IPS-NIHi7 (cell line): ENCODE measurements around the gene WDR41.
"Not testable (repeated sequence)": the region's sequence is repeated elsewhere in the genome, so short reads cannot be mapped to it uniquely, and the experiment has no call there.

Source experiments
- DNase-seq: peaks from one replicate; pipeline ENCODE4 v3.0.0; 2012; ENCODE audit warnings: mixed read lengths; ENCODE audit errors: extremely low spot score

Gene WDR41, protein sequence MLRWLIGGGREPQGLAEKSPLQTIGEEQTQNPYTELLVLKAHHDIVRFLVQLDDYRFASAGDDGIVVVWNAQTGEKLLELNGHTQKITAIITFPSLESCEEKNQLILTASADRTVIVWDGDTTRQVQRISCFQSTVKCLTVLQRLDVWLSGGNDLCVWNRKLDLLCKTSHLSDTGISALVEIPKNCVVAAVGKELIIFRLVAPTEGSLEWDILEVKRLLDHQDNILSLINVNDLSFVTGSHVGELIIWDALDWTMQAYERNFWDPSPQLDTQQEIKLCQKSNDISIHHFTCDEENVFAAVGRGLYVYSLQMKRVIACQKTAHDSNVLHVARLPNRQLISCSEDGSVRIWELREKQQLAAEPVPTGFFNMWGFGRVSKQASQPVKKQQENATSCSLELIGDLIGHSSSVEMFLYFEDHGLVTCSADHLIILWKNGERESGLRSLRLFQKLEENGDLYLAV

DNA sequence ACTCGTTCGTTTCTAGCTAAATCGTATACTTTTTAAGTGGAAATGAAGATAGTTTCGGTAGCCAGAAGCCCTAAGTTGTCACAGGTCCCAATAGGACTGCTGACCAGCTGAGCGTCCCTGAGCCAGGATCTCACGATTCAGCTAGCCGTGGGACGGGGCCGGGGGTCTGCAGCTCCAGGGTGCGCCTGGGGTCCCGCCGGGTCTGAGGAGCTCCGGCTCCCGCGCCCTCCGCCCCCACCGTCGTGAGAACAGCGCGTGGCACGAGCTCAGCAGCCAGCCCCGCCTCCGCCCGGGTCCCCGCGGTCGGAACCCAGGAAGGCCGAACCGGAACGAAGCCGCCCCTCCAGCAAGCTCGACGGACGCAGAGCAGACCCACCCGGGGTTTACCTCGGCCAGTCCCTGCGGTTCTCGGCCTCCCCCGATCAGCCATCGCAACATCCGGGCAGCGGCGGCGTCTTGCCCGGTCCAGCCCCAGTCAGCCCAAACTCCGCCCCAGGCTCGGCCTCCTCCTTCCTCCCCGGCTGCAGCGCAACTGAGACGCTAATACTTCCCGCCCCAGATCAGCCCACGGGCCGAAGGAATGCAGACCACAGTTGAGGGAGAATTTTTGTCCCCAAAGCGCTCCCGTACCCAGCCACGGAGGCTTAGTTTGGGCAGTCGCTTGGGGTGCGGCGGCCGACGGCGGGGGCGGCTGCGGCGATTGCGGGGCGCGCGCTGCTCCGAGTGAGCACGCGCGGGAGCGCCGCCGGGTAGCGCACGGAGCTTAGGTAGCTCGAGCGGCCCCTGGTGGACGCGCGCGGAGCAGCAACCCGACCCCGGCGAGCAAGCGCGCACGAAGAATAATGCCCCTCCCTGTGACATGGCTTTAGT is at the start of gene WDR41:
Gene WDR41, minus strand, starts transcription at position 534 of the 870 bp plus-strand sequence. Its CDS starts 96 bp downstream, at position 438.
- DNase-seq, result peak; percentile 94

DNA sequence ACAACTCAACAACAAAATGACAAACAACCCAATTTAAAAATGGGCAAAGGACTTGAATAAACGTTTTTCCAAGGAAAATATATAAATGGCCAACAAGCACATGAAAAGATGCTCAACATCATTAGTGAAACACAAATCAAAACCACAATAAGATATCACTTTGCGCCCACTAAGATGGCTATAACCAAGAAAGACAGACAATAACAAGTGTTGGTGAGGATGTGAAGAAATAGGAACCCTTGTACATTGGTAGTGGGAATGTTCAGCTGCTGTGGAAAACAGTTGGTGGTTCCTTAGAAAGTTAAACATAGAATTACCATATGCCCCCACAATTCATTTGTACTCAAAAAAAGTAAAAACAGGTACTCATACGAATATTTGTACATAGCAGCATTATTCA is 39.2 kb upstream of the WDR41 start:
- no peak for DNase-seq

DNA sequence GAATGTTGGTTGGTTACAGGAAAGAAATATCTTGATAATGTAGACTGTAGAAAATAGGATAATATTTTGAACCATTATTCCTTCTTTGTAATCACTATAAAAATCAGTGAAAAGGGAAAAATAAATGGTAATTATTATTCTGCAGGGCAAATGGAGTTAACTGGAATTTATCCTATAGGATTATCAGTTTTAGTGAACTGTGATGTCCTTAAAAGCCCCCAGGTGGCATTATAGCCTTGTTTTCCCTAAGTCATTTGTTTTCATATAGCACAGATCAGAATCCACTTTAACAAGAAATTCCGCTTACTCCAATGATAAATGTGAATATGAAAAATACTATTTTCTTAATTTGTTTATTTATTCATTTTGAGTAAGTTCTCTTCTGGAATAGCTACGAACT is 26.2 kb upstream of the WDR41 start:
- DNase-seq, result peak; percentile 13

DNA sequence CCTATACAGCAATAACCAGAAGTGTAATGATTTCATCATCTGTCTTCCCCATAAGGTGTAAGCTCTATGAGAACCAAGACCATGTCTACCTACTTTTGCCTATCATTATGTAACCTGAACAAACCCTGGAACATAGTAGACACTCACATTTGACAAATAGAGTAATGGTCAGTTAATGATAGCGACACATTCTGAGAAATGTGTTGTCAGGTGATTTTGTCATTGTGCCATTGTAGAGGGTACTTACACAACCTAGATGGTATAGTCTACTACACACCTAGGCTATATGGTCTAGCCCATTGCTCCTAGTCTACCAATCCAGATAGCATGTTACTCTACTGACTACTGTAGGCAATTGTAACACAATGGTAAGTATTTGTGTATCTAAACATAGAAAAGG is 22.3 kb upstream of the WDR41 start:
- no peak for DNase-seq

DNA sequence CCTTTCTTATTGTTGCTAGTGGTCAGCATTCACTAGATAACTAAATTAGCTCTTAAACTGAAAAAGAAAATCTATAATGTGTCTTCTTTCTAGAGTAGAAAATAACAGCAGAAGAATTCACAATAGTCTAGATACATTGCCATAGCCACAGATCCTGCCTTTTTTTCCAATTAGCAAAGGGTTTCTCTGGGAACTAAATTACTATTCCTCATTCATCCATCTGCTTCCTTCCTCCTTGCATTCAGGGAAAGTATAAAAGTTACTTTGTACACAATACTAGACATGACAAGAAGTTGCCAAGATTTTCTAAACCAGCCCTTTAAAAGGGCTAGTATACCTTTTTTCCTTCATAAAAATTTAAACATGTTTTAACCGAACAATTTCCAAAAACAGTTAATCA is 21.2 kb upstream of the WDR41 start:
- DNase-seq, result no peak

DNA sequence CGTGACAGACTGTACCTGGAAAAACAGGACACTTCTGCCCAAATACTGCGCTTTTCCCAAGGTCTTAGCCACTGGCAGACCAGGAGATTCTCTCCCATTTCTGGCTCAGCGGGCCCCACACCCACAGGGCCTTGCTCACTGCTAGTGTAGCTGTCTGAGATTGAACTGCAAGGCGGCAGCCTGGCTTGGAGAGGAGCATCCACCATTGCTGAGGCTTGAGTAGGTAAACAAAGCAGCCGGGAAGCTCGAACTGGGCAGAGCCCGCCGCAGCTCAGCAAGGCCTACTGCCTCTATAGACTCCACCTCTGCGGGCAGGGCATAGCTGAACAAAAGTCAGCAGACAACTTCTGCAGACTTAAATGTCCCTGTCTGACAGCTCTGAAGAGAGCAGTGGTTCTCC is 9.0 kb upstream of the WDR41 start:
- DNase-seq, result not testable (repeated sequence)

DNA sequence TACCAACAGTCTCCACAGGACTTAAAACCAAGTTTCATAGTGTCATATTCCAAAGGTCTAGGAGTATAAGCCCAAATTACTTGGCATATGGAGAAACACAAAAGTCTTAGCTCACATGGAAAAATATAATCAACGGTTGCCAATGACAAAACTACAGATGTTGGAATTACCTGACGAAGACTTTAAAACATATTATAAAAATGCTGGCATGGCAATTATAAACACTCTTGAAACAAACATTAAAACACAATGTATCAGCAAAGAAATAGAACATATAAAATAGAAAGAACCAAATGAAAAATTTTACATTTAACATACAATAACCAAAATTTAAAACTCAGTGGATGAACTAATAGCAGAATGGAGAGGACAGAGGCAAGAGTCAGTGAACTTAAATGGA is 7.9 kb upstream of the WDR41 start:
- no peak for DNase-seq

DNA sequence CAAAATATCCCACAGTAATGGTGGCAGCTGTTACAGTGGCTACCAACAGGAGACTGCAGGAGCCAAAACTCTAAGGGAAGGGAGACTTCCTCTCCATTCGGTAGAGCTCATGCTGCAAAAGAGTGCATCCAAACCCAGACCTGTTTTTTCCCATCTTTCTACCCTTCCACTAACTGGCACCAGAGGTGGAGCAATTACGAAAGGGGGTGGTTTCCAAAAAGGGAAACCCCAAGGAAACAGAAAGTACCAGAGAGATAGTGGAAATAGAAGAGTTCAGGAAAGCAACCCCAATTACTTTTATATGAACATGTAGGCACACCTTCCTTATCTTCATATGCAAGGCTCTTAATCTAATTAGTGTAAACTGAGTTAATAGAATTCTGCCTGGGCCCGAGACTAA is 7.3 kb upstream of the WDR41 start:
- no peak for DNase-seq

DNA sequence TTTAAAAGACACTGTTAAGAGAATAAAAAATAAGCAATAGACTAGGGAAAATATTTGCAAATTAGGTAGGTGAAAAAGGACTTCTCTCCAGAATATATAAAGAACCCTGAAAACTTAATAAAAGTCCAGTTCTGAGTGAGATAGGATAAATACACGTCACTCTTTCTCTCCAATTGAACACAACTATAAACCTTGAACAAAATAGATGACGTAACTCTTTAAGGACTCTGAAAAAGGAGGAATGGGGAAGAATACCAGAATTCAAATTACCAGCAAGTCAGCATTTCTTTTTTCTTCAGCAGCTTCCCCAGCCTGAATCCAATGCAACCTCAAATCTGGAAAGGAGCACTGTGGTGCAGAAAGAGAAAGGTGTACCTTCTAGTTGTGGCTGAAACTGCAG is 6.8 kb upstream of the WDR41 start:
- DNase-seq, result no peak

DNA sequence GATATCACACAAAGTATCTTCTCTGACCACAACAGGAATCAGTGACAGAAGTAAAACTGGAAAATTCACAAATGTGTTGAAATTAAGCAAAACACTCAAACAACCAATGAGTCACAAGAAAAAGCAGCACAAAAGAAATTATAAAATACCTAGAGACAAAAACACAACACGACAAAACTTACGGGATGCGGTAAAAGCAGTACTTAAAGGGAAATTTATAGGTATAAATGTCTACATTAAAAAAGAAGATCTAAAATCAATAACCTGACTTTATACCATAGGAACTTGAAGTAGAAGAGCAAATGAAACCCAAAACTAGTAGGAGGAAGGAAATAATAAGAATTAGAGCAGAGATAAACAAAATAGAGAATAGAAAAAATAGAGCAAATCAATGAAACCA is 2.8 kb upstream of the WDR41 start:
- no peak for DNase-seq

DNA sequence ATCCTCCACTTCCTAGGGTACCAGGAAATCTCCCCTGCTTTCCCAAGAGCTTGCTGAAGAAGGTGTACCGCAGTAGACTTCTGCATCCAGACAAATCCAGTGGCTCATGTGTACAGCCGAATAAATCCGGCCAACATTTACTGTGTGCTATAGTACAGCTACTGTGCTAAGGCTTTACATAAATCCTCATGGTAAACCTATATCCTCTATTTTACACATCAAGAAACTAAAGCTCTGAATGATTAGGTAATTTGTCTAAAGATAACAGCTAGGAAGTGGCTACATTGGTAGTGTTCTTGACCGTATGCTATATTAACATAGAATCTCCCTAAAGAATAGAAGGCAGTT is 511 bp upstream of the WDR41 start:
- no peak for DNase-seq

DNA sequence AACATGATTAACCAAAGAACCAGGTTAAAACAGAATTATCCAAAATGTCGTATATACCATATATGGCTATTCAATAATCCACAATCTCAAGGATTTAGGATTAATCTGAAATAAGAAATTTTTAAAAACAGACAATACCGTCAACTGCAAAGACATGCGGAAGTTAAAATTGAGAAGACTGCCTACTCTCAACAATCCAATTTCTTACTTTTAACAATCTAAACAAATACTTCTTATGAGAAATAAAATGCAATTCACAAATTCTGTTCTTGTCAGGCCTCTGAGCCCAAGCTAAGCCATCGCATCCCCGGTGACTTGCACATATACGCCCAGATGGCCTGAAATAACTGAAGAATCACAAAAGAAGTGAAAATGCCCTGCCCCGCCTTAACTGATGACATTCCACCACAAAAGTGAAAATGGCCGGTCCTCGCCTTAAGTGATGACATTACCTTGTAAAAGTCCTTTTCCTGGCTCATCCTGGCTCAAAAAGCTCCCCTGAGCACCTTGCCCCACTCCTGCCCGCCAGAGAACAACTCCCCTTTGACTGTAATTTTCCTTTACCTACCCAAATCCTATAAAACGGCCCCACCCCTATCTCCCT is 1.3 kb downstream of the WDR41 start:
- not testable (repeated sequence) for DNase-seq

DNA sequence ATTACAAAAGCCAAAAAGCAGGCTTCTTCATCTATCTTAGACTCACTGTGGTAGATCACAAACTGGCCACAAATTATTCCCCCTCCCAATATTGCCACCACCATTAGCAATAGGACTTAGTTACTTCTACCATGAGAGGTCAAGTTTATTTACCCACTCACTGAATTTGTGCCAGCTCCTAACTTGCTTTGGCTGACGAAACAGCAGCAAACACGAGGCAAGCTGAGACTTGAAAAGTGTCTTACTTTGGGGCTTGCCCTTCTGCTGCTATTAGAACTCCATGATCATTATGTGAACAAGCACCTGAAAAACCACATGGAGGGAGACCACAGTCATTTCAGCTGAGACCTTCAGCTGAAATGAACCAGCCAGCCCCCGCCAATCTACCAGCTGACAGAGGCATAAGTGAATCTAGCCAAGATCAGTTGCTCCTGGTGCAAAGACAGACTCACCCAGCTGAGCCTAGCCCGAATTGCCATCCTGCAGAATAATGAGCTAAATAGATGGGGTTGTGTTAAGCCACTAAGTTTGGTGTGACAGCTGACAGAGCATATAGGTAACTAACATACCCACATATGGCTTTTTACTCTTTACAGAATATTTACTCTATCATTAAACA is 5.7 kb downstream of the WDR41 start:
- no peak for DNase-seq

DNA sequence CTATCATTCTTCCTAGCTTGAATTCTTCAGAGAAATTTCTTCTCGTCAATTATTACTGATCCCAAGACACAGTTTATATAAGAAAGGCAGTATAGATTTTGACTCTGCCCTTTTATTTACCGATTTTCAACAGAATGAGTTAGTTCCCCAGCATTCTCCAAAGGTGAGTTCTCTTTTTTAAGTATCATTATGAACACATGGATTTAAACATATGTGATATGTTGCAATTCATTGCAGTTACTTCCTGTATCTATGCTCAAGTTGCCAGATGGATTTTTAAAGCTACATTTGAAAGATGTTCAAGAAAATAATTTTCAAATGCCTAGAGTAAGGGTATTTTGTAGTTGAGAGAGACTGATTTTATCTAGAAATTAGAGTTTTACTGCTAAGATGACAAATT is 8.4 kb downstream of the WDR41 start:
- DNase-seq, result no peak

DNA sequence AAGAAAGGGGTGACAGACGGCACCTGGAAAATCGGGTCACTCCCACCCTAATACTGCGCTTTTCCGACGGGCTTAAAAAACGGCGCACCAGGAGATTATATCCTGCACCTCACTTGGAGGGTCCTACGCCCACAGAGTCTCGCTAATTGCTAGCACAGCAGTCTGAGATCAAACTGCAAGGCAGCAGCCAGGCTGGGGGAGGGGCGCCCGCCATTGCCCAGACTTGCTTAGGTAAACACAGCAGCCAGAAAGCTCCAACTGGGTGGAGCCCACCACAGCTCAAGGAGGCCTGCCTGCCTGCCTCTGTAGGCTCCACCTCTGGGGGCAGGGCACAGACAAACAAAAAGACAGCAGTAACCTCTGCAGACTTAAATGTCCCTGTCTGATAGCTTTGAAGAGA is 17.1 kb downstream of the WDR41 start:
- DNase-seq, result not testable (repeated sequence)

DNA sequence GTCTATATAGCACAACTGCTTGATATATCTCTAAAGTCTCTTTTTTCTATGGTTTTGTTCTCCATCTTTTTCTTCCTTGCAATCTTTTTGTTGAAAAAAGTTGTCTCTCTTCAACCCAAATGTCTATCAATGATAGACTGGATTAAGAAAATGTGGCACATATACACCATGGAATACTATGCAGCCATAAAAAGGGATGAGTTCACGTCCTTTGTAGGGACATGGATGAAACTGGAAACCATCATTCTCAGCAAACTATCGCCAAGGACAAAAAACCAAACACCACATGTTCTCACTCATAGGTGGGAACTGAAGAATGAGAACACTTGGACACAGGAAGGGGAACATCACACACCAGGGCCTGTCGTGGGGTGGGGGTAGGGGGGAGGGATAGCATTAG is 23.2 kb downstream of the WDR41 start:
- DNase-seq, result not testable (repeated sequence)

DNA sequence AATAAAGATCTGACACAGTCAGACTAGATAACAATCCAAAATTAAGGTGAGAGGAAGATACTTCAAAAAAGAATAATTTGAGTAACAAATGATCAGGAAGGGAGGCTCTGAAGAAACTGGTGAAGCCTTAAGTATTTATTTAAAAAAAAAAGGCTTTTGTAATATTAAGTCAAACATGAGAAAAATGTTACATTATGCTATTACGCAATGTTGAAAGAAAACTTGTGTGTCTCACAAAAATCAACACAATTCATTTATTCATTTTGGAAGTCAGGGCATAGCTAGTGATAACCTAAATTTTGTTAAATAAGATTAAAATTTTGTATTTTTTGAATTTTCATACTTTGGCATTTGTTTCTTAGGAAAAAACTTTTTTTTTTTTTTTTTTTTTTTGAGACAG is 28.2 kb downstream of the WDR41 start:
- DNase-seq, result no peak

DNA sequence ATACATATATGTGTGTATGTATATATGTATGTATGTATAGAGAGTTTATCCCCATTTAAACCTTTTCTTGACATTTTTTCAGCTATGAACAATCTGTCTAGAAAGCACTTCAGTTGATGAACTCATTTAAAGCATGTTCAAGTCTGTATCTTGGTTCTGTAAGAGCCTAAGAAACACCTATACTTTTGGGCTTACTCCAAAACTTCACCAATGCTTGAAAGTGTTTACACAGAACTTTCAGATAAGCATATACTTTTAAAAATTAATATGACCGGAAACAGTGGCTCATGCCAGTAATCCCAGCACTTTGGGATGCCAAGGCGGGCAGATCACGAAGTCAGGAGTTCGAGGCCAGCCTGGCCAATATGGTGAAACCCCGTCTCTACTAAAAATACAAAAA is 30.8 kb downstream of the WDR41 start:
- DNase-seq, result no peak

DNA sequence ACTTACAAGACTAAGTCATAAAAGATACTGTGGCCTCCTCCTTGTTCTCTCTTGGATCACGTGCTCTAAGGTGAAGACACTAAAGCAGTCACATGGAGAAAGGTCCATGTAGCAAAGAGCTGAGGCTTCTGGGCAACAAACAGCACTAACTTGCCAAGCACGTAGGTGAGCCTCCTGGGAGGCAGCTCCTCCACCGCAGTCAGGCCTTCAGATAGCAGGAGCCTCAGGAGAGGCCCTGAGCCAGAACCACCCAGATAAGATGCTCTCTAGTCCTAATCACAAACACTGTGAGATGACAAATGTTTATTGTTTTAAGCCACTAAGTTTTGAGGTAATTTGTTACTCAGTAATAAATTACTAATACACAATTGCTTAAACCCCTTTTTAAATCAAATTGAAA is 38.0 kb downstream of the WDR41 start:
- no peak for DNase-seq

DNA sequence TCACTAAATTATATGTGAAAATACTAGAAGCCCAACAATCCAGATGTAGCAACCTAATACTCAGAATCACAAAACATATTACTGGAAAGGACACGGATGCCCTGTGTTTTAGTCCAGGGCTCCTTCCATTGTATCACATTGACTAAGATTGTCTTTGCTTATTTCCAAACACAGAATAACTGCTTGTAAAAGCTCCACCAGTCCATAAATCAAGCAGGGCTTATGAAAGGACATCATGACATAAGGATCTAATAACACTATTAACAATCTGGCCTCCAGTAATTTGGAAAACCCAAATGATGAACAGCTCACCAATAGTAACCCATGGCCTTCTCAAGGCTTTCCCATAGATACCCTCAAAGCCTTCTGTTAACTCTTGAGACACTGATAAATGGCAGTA is 39.8 kb downstream of the WDR41 start:
- no peak for DNase-seq

DNA sequence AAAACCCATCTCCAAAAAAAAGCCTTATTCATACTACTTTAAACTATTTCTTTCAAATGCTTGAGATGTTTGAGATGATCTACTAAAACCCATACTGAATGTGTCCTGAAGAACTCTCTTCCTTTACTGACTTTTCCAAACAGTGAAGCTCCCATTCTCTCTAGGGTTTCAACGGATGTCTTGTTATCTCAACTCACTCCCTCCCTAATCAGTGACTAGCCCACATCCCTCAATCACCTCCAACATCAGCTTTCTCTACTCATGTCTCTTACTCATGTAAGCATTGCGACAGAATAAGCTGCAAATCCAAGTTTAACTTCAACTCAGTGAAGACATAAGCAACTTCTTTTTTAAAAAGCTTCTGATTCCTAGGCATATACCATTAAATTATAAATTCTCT is 42.1 kb downstream of the WDR41 start:
- no peak for DNase-seq

DNA sequence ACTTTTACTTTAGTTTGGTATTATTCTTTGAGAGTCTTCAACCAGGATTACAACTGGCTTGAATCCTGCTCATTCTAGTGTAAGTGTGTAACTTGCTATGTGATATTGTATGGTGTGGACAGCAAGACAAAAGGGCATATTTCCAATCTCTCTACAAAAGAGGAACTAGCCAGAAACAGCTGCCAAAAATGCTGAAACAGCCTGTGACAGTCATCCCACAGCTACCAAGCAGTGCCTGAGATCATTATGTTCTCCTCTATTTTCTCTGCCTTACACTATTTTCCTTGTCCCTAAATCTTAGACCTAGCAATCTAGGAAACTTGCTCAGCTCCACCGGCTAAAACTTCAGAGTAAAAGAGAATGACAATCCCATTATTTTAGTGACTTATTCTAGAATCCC is 42.8 kb downstream of the WDR41 start:
- DNase-seq, result no peak
